Activated CD4-positive, alpha-beta T cell treated with anti-CD3 and anti-CD28 coated beads, Interleukin-2, Interleukin-6, amounts not matched to agents 100 ng/mL and 50 ng/mL, durations not matched to agents 16 hours and 8 hours (primary cell): ENCODE measurements around the gene ATP9A.
"Not testable (repeated sequence)": the region's sequence is repeated elsewhere in the genome, so short reads cannot be mapped to it uniquely, and the experiment has no call there.

Experiments
- DNase-seq: peaks from one replicate; pipeline ENCODE4 v3.0.0-alpha.2; 2020

ATP9A gene

GRCh38 chr20:51725584-51726176 is 42.5 kb downstream of the ATP9A start:
- DNase-seq: no peak

DNA sequence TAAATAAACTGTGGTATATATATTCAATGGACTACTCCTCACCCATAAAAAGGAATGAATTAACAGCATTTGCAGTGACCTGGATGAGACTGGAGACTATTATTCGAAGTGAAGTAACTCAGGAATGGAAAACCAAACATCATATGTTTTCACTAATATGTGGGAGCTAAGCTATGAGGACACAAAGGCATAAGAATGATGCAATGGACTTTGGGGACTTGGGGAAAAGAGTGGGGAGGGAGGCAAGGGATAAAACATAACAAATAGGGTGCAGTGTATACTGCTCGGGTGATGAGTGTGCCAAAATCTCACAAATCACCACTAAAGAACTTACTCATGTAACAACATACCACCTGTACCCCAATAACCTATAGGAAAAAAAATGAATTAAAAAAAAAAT is 45.2 kb downstream of the ATP9A start:
- DNase-seq: not testable (repeated sequence)

- DNase-seq: not testable (repeated sequence)
Measured at GRCh38 chr20:51722246-51722645, 45.9 kb downstream of the ATP9A start.

GRCh38 chr20:51720854-51721253 is 47.3 kb downstream of the ATP9A start:
- peak; percentile 45 for DNase-seq

GRCh38 chr20:51720384-51720783 is 47.8 kb downstream of the ATP9A start:
- DNase-seq: no peak

DNA sequence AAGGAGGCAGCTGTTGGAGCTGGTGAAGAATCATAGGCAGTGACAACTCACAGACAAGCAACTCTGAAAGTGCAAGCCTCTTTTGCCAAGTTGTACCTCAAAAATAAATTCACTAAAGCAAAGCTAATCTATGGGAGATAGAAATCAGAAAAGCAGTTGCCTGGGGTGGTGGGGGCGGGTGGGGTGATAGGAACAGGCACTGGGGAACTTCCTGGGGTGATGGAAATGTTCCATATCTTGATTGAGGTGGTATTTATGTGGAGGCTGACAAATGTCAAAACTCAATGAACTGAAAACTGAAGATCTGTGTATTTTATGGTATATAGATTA is 52.4 kb downstream of the ATP9A start:
- DNase-seq: peak; percentile 16

- DNase-seq: no peak
Measured at GRCh38 chr20:51715163-51715855, 52.9 kb downstream of the ATP9A start.

- no peak for DNase-seq
Measured at GRCh38 chr20:51713213-51713598, 55.0 kb downstream of the ATP9A start.

- DNase-seq: no peak
Measured at GRCh38 chr20:51712501-51713212, 55.5 kb downstream of the ATP9A start.

DNA sequence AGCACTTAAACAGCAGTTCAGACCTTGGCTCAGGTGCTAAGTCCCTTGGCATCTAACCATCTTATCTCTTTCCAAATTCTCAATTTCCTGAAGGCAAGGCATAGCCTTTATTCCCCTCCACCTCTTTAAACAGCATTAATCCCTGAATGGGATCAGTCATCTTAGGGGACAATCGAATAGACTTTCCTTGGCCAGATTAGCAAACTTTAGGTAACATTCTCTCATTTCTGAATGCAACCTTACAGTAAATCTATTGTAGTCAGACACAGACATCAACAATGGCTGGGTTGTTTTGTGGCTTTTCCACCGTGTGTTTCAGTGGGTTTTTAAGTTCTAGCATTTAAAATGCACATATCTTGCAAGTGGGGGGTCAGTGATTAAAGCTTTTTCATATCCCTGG is 56.8 kb downstream of the ATP9A start:
- DNase-seq: no peak

DNA sequence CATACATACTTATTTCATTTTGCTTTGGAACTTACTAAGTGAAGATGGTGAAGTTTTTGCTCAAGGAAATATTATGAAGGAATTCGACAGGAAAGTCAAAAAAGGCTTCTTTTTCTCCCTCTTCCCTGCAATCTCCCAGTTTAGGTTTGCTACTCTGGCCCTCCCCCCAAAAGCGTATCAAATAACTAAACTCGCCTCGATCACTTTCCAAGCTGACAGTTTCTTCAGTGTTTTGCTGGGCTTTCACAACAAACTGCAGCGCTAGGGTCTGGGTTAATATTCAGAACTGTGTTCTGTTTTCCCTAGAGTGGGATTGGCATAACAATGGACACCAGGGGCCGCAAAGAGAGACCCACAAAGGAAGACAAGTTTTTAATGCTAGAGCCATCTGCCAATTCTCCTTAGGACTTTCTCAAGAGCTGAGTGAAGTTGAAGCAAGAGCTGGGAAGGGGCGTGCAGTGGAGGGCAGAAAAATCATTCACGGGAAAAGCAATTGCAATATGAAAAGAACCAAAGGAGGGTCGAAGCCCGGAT is 57.8 kb downstream of the ATP9A start:
- no peak for DNase-seq

- no peak for DNase-seq
Measured at GRCh38 chr20:51705400-51705799, 62.8 kb downstream of the ATP9A start.

DNA sequence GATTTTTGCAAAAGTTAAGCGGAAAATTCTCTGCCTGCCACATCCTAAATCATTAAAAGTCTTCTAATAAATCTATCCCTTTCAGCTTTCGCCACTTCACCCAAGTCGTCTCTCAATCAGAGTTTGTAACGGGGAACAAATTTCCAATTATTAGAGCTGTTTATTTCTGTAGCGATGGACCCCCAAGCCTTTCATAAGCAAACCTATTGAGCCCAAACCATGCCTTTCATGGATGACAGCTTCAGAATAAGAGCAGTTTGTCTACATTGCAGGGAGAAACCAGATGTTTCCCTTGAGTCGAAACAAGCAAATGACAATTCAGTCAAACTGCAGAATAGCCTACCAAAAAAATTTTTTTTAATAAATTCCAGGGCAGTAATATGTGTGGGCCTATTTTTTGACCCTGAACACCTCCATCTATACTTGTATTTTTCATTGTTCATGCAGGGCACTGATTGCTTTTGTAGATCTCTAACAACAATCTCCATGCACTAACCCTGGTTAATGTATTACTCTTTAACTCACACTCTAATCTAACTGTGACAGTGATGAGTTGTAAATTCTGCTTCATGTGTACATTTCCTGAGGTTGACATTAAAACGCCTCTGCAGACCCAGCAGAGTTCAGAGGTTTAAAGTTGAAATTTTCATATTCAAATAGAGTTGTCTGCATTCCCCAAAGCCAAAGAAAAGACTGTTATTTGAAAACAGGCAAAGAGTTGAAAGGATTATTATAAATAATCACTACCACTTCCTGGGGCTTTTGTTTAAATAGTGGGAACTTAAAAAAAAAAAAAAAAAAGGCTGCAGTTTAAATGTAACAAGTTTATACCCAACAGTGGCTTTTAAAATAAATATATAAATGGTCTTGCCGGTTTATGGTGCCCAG is 64.5 kb downstream of the ATP9A start:
- DNase-seq: no peak

- no peak for DNase-seq
Measured at GRCh38 chr20:51702556-51702955, 65.6 kb downstream of the ATP9A start.

- peak; percentile 34 for DNase-seq
Measured at GRCh38 chr20:51700809-51701285, 67.3 kb downstream of the ATP9A start.

GRCh38 chr20:51698252-51698651 is 69.9 kb downstream of the ATP9A start:
- no peak for DNase-seq

GRCh38 chr20:51697096-51697826 is 70.9 kb downstream of the ATP9A start:
- DNase-seq: no peak

GRCh38 chr20:51696304-51697071 is 71.7 kb downstream of the ATP9A start:
- no peak for DNase-seq

DNA sequence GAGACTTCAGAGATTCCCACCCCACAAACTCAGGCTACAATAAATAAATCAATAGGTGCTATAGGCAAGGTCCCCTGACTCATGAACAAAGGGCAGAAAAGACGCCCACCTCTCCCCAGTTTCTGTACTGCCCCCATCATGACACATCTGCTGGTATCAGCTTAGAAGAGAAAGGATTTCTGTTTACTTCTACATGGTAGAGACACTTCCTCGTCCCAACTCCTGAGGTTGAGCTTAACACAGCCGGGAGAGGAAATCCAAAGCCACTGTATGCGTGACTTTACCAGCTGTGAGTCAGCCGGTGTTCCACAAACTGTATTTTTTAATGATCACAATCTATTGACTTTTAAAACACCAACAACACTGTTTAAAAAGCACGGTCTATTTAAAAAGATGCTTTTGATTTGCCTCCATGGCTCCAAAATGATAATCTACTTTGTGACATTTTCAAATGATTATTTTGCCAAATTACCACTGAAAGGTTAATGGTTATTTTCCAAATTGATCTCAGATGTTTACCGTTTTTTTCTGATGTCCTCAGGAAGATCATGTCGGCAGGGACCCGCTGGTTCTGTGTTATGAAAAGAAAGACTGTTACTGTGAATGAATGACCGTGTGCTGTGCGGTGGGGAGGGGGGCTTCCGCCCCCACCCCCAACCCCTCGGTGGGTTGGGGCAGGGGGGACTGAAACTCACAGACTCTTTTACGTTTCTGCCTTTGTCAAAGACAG is 72.5 kb downstream of the ATP9A start:
- no peak for DNase-seq

DNA sequence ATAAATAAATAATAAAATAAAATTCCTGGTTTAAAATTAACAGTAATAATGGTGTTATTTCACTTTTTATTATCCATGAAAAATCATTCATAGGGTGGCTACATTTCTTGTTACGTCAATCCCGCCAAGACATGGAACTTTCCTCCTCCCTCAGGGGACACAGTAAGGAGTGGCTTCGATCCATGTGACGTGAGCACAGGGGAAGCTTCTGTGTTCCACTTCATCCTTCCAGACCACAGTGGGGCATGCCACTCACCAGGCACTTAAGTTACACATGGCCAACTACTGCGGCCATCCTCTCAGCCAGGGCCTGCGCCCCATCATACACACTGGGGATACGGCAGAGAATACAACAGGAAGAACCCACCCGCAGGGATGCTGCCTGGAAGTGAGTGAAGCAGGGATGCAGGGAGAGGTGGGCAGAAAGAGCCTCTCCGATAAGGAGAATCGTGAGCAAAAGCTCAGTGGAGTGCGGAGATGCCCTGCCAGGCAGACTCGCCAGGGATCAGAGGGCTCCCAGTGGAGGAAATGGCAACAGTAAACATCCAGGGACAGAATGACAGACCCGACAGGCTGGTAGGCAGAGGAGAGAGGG is 75.3 kb downstream of the ATP9A start:
- DNase-seq: no peak
